BE2C (cell line): ENCODE data around the gene CTNNBL1.

ENCODE experiments used
- DNase-seq: peaks from one replicate; pipeline ENCODE4 v3.0.0-alpha.2; 2020
- H3K27me3 ChIP-seq: fragments of 250-450 bp; sonication (Bioruptor Pico); 2 replicates; pipeline ENCODE4 v1.5.1; 2020; ENCODE audit warnings: mild to moderate bottlenecking
- H3K36me3 ChIP-seq: fragments of 250-450 bp; sonication (Bioruptor Pico); 2 replicates; pipeline ENCODE4 v1.5.1; 2020; ENCODE audit warnings: mild to moderate bottlenecking
- H3K4me1 ChIP-seq: fragments of 250-450 bp; sonication (Bioruptor Pico); 2 replicates; pipeline ENCODE4 v1.5.1; 2020
- H3K4me3 ChIP-seq: 2 replicates; pipeline ENCODE4 v1.5.1; 2011; ENCODE audit warnings: low read depth, low read length
- H3K9me3 ChIP-seq: fragments of 250-450 bp; sonication (Bioruptor Pico); 2 replicates; pipeline ENCODE4 v1.5.1; 2020
- TF ChIP-seq, protein P1 (sequence below): IDR thresholded peaks from 2 replicates; pipeline ENCODE4 v1.5.1; 2012; ENCODE audit warnings: mild to moderate bottlenecking, low read depth, low read length

Gene CTNNBL1

DNA sequence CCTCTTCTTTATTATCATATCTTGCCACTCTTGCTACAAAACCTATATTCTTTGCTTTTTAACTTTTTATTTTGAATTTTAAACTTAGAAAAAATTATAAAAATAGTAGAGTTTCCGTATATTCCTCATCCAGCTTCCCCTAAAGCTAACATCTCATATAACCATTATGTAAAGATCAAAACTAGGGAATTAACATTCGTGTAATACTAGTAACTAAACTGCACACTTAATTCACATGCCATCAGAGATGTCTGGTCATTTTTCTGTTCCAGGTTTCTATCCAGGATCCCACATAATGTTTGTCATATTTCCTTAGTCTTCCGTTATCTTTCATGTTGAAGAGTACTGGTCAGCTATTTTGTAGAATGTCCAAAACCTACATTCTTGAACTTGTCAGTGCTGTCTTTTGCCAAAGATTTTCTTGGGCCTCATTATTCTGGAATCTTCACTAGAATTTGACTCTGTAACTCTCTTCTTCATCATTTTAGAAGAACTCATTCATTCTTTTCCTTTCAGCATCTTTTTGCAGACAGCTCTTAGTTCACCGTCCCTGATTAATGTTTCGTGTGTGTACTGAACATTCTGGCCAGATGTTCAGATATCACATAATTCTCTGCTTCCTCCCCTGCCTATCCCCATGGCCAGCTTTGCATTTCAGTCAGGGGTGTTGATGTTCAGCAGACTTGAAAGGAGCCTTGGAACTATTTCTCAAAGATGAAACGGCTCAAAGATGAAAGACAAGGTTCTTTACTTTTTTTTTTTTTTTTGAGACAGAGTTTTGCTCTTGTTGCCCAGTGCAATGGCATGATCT lies 9.4 kb downstream of the CTNNBL1 start:
- Histone ChIP-seq H3K27me3 (no peaks in the 10 kb centered on the region), H3K4me3 (no peak overlapping the region), H3K4me1 (no peaks in the 10 kb centered on the region; the same call in 1 of the 2 replicates), H3K36me3 (no peaks in the 10 kb centered on the region; the same call in 1 of the 2 replicates), H3K9me3 (no peaks in the 10 kb centered on the region)
- TF ChIP-seq, protein P1, sequence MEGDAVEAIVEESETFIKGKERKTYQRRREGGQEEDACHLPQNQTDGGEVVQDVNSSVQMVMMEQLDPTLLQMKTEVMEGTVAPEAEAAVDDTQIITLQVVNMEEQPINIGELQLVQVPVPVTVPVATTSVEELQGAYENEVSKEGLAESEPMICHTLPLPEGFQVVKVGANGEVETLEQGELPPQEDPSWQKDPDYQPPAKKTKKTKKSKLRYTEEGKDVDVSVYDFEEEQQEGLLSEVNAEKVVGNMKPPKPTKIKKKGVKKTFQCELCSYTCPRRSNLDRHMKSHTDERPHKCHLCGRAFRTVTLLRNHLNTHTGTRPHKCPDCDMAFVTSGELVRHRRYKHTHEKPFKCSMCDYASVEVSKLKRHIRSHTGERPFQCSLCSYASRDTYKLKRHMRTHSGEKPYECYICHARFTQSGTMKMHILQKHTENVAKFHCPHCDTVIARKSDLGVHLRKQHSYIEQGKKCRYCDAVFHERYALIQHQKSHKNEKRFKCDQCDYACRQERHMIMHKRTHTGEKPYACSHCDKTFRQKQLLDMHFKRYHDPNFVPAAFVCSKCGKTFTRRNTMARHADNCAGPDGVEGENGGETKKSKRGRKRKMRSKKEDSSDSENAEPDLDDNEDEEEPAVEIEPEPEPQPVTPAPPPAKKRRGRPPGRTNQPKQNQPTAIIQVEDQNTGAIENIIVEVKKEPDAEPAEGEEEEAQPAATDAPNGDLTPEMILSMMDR: no peak
- no peak for DNase-seq

DNA sequence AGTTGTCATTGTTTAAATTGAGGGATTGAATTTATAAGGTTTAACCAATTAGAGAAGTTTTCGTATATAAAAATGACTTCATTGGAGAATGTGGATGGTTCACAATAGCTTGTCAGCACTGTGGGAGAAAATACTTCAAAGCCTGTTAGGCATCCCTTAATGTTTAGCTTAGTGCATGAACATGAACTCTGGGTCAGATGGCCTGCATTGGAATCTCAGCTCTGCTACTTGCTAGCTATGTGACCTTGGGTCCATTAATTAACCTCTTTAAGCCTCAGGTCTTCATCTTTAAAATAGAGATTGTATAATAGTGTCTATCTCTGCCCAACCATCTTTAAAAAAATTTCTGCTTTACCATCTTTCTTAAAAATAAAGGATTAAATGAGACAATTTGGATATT lies 11.1 kb downstream of the CTNNBL1 start:
- no peaks in the 10 kb centered on the region for H3K27me3 ChIP-seq
- no peaks in the 10 kb centered on the region for H3K4me1 ChIP-seq
- no peak for DNase-seq
- H3K9me3 ChIP-seq: no peaks in the 10 kb centered on the region
- TF ChIP-seq, protein P1: no peak
- H3K4me3 ChIP-seq: no peak overlapping the region
- no peaks in the 10 kb centered on the region; the same call in 1 of the 2 replicates for H3K36me3 ChIP-seq

DNA sequence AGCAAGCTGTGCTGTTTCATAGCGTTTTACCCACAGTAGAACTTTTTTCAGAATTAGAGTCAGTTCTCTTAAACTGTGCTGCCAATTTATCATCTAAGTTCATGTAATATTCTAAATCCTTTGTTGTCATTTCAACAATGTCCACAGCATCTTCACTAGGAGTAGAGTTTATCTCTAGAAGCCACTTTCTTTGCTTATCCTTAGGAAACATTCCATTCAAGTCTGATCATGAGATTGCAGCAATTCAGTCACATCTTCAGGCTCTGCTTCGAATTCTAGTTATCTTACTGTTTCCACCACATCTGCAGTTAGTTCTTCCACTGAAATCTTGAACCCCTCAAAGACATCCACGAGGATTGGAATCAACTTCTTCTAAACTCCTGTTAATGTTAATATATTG lies 12.5 kb downstream of the CTNNBL1 start:
- Histone ChIP-seq H3K4me1 (peaks cover 6% of the 10 kb centered on the region), H3K9me3 (no peaks in the 10 kb centered on the region), H3K27me3 (no peaks in the 10 kb centered on the region), H3K36me3 (no peaks in the 10 kb centered on the region; the same call in 1 of the 2 replicates), H3K4me3 (no peak overlapping the region)
- TF ChIP-seq, protein P1: no peak
- no peak for DNase-seq

DNA sequence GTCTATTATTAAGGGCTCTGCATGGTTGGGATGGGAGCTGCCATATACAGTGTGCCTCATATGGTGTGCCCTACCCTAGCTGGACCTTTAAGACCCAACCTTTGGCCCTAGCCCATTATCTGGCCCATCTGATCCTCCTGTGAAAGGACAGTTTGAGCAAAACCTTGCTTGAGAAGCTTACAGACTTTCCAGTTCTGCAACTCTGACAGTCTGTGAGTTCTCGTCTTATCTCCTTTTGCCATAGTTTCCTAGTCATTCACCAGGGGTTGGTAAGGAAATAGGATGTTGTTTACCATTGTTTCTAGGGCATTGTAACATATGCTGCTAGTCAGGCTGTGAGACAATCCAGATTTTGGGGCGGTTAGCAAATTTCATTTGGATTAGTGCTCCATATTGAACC lies 17.2 kb downstream of the CTNNBL1 start:
- DNase-seq: no peak
- Histone ChIP-seq H3K4me3 (no peak overlapping the region), H3K36me3 (no peaks in the 10 kb centered on the region), H3K4me1 (peaks cover 34% of the 10 kb centered on the region), H3K9me3 (no peaks in the 10 kb centered on the region), H3K27me3 (no peaks in the 10 kb centered on the region)
- TF ChIP-seq, protein P1: no peak

DNA sequence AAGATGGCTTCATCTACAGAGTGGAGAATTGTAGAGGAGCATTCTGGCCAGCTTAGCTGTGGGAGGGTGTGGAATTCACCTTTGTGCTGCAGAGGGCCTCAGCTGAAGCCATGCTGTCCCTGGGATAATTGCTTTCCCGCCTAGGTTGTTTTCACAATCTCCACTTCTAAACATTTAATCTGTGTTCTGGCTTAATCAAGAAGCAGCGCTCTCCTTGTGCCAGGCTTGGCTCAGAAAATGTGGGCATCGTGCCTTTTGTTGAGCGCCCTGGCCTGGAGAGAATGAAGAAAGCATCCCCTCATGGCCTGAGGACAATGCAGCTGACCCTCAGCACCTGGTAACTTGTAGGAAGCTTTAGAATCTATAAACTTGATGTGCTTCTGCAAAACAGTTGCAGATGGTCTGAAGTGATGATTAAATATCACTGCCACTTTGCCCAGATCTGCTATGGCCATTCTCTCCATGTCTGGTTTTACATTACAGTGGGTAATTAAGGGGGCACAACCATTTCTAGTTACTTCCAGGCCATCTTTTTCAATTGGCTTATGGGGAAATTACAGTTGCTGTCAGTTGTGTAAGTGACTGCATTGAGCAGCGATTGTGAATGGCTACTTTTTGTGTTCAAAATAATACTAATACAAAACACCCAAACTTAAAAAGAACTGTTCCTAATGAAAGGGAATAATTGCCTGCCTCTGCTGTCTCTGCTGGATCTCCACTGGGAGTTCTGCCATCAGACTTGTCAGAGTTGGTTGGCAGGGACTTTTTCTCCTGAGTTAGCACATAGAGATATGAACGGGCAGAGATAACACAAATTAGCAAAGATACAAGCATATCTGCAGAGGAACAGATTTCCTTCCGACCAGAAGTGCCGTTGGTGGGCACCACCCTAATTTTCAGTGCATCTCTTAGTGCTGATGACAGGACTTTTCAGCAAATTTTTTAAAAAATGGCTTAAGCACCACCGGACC lies 18.4 kb downstream of the CTNNBL1 start:
- TF ChIP-seq, protein P1: no peak
- Histone ChIP-seq H3K4me1 (peaks cover 34% of the 10 kb centered on the region), H3K4me3 (peak overlapping the region; percentile 21), H3K36me3 (no peaks in the 10 kb centered on the region), H3K9me3 (no peaks in the 10 kb centered on the region), H3K27me3 (no peaks in the 10 kb centered on the region)
- DNase-seq: peak; percentile 51

DNA sequence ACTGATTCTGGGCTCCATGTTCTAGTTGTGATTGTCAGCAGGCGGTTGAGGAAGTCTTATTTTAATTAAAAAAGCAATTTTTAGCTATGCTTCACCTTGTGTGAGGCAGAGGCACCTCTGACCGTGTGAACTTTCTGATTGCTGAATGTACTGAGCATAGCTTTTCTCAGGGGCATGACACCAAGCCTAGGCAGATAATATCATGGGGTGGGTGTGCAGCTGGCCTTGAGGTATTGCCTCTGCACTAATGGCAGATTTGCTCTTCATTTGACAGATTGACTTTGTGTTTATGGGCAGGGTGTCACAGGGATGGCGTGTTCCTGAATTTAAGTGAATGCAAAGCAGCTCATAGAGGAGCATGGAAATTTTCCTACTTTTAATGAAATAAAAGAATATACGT lies 19.6 kb downstream of the CTNNBL1 start:
- DNase-seq: no peak
- no peaks in the 10 kb centered on the region for H3K27me3 ChIP-seq
- H3K9me3 ChIP-seq: no peaks in the 10 kb centered on the region
- no peak overlapping the region for H3K4me3 ChIP-seq
- H3K36me3 ChIP-seq: no peaks in the 10 kb centered on the region
- H3K4me1 ChIP-seq: peaks cover 34% of the 10 kb centered on the region
- TF ChIP-seq, protein P1: no peak
